DND-41 (cell line): Measurements from ENCODE around the gene SMOC2.

Source experiments
- CTCF ChIP-seq: IDR thresholded peaks from 2 replicates; pipeline ENCODE4 v1.5.1; 2012; ENCODE audit warnings: borderline replicate concordance, low read length, moderate library complexity, mild to moderate bottlenecking; ENCODE audit not compliant: poor library complexity, severe bottlenecking; ENCODE audit errors: extremely low read depth
- EZH2 ChIP-seq: IDR thresholded peaks from 3 replicates; pipeline ENCODE4 v1.6.1; 2012; ENCODE audit warnings: borderline replicate concordance, low read depth, mild to moderate bottlenecking, moderate library complexity, low read length, inconsistent platforms; ENCODE audit not compliant: severe bottlenecking

- TF ChIP-seq CTCF (no peak), EZH2 (no peak)
Measured at GRCh38 chr6:168708526-168708925, 267.5 kb downstream of the SMOC2 start.
